Effector memory CD4-positive, alpha-beta T cell (primary cell): ENCODE measurements around the gene SMOC2.

Experiments
- DNase-seq, 3 donors: peaks; one replicate each; pipeline ENCODE4 v3.0.0-alpha.2; 2020
- H3K27ac ChIP-seq: 2 replicates; pipeline ENCODE4 v1.7.0; 2013; ENCODE audit warnings: mild to moderate bottlenecking, low read length, moderate library complexity; ENCODE audit not compliant: insufficient read depth, poor library complexity, severe bottlenecking
- H3K27me3 ChIP-seq: replicated peaks from 2 replicates; pipeline ENCODE4 v1.7.0; 2013; ENCODE audit warnings: mild to moderate bottlenecking, low read length; ENCODE audit not compliant: insufficient read depth, control insufficient read depth, poor library complexity, severe bottlenecking
- H3K36me3 ChIP-seq: 2 replicates; pipeline ENCODE4 v1.7.0; 2013; ENCODE audit warnings: mild to moderate bottlenecking, low read length, moderate library complexity; ENCODE audit not compliant: control insufficient read depth, insufficient read depth
- H3K4me1 ChIP-seq: 2 replicates; pipeline ENCODE4 v1.7.0; 2013; ENCODE audit warnings: low read length, mild to moderate bottlenecking; ENCODE audit not compliant: control insufficient read depth, insufficient read depth, poor library complexity, severe bottlenecking
- H3K4me3 ChIP-seq: 2 replicates; pipeline ENCODE4 v1.7.0; 2013; ENCODE audit warnings: low read length, low read depth, mild to moderate bottlenecking; ENCODE audit not compliant: insufficient read depth, poor library complexity, severe bottlenecking
- H3K9me3 ChIP-seq: 2 replicates; pipeline ENCODE4 v1.7.0; 2013; ENCODE audit warnings: mild to moderate bottlenecking, low read length, moderate library complexity; ENCODE audit not compliant: control insufficient read depth

SMOC2 gene

GRCh38 chr6:168715643-168716481 is 274.9 kb downstream of the SMOC2 start:
- Histone ChIP-seq H3K9me3 (no peaks in the 10 kb centered on the region), H3K4me1 (no peaks in the 10 kb centered on the region), H3K27ac (no peak overlapping the region), H3K36me3 (no peaks in the 10 kb centered on the region), H3K27me3 (no peaks in the 10 kb centered on the region), H3K4me3 (no peak overlapping the region)
- no peak for DNase-seq

DNA sequence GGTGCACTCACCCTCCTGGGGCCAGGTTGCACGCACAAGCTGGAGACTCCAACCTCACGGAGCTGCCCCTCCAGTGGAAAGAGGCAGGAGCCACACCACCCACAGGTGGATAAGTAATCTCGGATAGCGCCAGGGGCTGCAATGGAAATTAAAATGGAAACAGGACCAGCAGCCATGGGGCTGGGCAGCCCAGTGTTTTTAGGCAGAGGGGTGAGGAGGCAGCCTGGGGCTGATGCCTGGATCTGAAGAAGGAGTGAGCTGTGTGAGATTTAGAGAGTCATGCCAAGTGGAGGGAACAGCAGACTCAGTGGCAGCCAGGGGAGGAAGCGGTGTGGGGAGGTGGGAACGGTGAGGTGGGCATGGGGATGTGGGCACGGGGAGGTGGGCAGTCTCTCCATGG is 275.6 kb downstream of the SMOC2 start:
- Histone ChIP-seq H3K36me3 (no peaks in the 10 kb centered on the region), H3K4me1 (no peaks in the 10 kb centered on the region), H3K27ac (no peak overlapping the region), H3K27me3 (no peaks in the 10 kb centered on the region), H3K9me3 (no peaks in the 10 kb centered on the region), H3K4me3 (no peak overlapping the region)
- DNase-seq = no peak

GRCh38 chr6:168717491-168717890 is 276.5 kb downstream of the SMOC2 start:
- no peaks in the 10 kb centered on the region for H3K4me1 ChIP-seq
- DNase-seq = no peak
- no peaks in the 10 kb centered on the region for H3K27me3 ChIP-seq
- H3K9me3 ChIP-seq = no peaks in the 10 kb centered on the region
- no peak overlapping the region for H3K4me3 ChIP-seq
- no peak overlapping the region for H3K27ac ChIP-seq
- H3K36me3 ChIP-seq = no peaks in the 10 kb centered on the region
